Endothelial cell of umbilical vein (primary cell): ENCODE data around the gene JAKMIP3.

Experiments
- CTCF ChIP-seq, 2 donors: IDR thresholded peaks; 1 replicate in 1 of 2; 2 replicates in 1 of 2; pipeline ENCODE4 v1.5.1; 2011; ENCODE audit warnings: low read length in 2 of 2, mild to moderate bottlenecking in 2 of 2, moderate library complexity in 2 of 2, control low read depth in 1 of 2, inconsistent platforms in 1 of 2, low read depth in 1 of 2; ENCODE audit not compliant: insufficient read depth in 1 of 2; ENCODE audit errors: extremely low read depth in 1 of 2
- JUN ChIP-seq: IDR thresholded peaks from 2 replicates; pipeline ENCODE4 v1.6.1; 2011; ENCODE audit warnings: borderline replicate concordance, low read depth; ENCODE audit not compliant: insufficient read length, insufficient read depth
- POLR2AphosphoS5 ChIP-seq: IDR thresholded peaks from 2 replicates; pipeline ENCODE4 v1.6.1; 2012; ENCODE audit warnings: low read depth, mild to moderate bottlenecking, control low read depth, low read length, moderate library complexity; ENCODE audit not compliant: insufficient read depth

- TF ChIP-seq CTCF (IDR thresholded peaks at IDR 0.05; ENCODE audit: extremely low read depth in 1 of 2, insufficient read depth in 1 of 2, low read depth in 1 of 2, low read length in 2 of 2) (no peak), POLR2AphosphoS5 (no peak), JUN (no peak)
These were observed 45.5 kb downstream of the JAKMIP3 start for GRCh38 chr10:132111121-132111731.
